Transverse colon (tissue), 4 donors: ENCODE measurements around the gene IL4.

ENCODE experiments used
- CTCF ChIP-seq, 5 experiments: fragments of 200-600 bp in 3 of 5; fragments of 450-650 bp in 2 of 5; sonication (generic) in 3 of 5; IDR thresholded peaks; 1 replicate in 2 of 5; 2 replicates in 3 of 5; pipeline ENCODE4 v1.5.1; 2016 to 2017; ENCODE audit warnings: antibody characterized with exemption in 5 of 5, inconsistent platforms in 3 of 5, mild to moderate bottlenecking in 2 of 5, moderate library complexity in 1 of 5
- EP300 ChIP-seq: sonication (generic); formaldehyde crosslinking; IDR thresholded peaks from one replicate; pipeline ENCODE4 v1.6.1; 2017; ENCODE audit warnings: antibody characterized with exemption, low read depth
- POLR2A ChIP-seq: fragments of 450-650 bp; IDR thresholded peaks from one replicate; pipeline ENCODE4 v1.6.1; 2016; ENCODE audit warnings: antibody characterized with exemption, mild to moderate bottlenecking, moderate library complexity
- POLR2AphosphoS5 ChIP-seq, 3 donors: sonication (generic); formaldehyde crosslinking; IDR thresholded peaks; one replicate each; pipeline ENCODE4 v1.6.1; 2016; ENCODE audit warnings: antibody characterized with exemption in 3 of 3

- no peak for TF ChIP-seq CTCF (IDR thresholded peaks at IDR 0.05)
- TF ChIP-seq POLR2A, result no peak
- no peak for TF ChIP-seq POLR2AphosphoS5 (IDR thresholded peaks at IDR 0.05)
- TF ChIP-seq EP300, result no peak
Observed at GRCh38 chr5:132653716-132654115, 20.1 kb upstream of the IL4 start.
